Stimulated activated CD8-positive, alpha-beta memory T cell treated with anti-CD3 and anti-CD28 coated beads, Interleukin-12 subunit alpha, Interleukin-12 subunit beta, amount 100 ng/mL, for 24 hours (primary cell): ENCODE results near the gene FAM234B.
"Not testable (repeated sequence)": the region's sequence is repeated elsewhere in the genome, so short reads cannot be mapped to it uniquely, and the experiment has no call there.

Experiments
- DNase-seq: peaks from one replicate; pipeline ENCODE4 v3.0.0-alpha.2; 2020; ENCODE audit errors: extremely low read depth

The FAM234B gene

GRCh38 chr12:13023811-13024530 lies 20.2 kb upstream of the FAM234B start:
- no peak for DNase-seq

- no peak for DNase-seq
Measured at GRCh38 chr12:13024531-13024916, 19.7 kb upstream of the FAM234B start.

DNA sequence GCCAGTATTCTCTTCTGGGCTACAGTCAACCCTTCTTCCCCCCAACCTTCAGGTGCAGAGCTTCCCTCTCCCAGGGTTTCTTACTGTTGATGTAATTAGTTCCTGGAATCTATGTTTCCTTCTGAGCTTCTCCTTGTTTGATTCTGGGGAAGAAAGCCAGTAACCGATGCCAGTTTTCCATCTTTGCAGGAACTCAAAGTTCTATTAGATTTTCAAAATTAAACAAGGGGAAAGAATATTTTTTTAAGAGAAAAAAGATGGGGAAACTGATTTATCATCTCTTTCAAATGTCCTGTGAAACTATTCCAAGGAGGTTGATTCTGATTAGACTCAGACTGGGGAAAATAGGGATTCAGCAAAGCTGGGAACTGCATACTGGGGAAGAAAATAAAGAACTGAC lies 17.9 kb upstream of the FAM234B start:
- no peak for DNase-seq

DNA sequence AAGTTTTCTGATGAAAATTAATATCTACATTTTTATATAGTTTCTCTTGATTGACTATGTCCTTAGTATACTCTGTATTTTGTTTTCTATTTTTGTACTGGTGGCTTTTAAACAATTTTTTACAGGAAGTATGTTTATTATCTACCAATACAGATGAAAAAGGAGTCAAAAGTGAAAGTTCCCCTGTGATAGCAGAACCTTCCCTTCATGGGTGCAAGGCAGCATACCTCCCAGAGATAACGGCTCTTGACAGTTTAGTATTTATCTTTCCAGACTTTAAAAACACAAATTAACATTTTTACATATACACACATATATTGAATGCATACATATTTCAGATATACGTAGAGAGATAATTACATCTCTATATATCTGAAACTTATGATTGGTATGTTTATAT lies 17.1 kb upstream of the FAM234B start:
- DNase-seq: no peak

- no peak for DNase-seq
Measured at GRCh38 chr12:13027508-13027907, 16.7 kb upstream of the FAM234B start.

DNA sequence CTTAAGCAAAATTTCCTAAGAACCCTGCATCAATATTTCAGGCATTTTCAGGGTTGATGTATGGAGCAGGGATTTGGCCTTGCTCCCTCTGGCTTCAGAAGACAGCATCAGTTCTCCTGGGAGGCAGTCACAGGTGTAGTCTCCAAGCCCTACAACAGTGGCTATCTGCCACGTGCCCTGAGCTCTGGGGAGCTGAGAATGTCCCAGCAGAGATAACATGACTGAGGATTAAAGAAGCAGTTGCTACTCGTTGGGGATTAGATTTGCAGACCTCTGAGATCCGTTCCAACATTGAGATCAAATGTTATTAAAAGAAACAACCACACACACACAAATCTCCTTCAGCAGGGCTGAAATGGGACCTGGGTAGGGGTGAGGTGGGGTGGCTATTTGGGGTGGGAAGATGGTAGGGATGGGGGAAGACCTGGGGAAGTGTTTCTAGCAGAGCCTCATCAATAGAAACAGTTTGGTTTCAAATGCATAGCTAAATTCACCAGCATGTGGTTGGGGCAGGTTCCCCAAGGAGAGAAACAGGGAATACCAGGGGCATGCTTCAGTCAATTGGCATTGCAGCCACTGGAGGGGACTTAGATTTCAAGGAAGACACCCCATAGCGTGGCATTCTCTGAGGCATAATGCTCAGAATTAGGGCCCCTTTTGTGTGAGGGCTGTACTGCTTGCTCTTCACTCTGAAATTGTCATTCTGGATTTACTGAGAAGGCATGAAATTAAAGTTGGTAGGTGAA lies 15.2 kb upstream of the FAM234B start:
- DNase-seq: no peak

GRCh38 chr12:13030541-13031291 lies 13.5 kb upstream of the FAM234B start:
- DNase-seq: no peak

- DNase-seq: no peak
Measured at GRCh38 chr12:13032164-13032563, 12.0 kb upstream of the FAM234B start.

GRCh38 chr12:13033476-13033875 lies 10.7 kb upstream of the FAM234B start:
- DNase-seq: no peak

DNA sequence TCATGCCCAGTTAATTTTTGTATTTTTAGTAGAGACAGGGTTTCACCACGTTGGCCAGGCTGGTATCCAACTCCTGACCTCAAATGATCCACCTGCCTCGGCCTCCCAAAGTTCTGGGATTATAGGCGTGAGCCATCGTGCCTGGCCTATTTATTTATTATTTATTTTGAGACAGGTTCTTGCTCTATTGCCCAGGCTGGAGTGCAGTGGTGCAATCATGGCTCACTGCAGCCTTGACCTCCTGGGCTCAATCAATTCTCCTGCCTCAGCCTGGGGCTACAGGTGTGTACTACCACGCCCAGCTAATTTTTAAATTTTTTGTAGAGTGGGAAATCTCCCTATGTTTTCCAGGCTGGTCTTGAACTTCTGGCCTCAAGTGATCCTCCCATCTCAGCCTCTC lies 8.8 kb upstream of the FAM234B start:
- not testable (repeated sequence) for DNase-seq

DNA sequence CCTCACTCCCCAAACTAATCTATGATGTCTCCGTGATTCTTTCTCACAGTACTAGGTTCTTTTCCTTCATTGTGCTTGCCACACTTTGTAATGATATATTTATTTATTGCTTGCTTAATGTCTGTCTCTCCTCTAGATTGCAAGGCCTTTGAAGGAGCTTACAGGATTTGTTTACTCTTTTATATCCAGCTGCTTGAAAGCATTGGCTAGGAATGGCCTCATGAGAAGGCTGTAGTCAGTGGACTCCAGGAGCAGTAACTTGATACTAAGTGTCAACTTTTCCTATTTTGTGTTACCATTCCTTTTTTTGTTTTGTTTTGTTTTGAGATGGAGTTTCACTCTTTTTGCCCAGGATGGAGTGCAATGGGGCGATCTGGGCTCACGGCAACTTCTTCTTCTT lies 7.3 kb upstream of the FAM234B start:
- DNase-seq: no peak

GRCh38 chr12:13038491-13039161 lies 5.6 kb upstream of the FAM234B start:
- DNase-seq: no peak

GRCh38 chr12:13039328-13039956 lies 4.7 kb upstream of the FAM234B start:
- no peak for DNase-seq

GRCh38 chr12:13041224-13041623 lies 3.0 kb upstream of the FAM234B start:
- DNase-seq: no peak

DNA sequence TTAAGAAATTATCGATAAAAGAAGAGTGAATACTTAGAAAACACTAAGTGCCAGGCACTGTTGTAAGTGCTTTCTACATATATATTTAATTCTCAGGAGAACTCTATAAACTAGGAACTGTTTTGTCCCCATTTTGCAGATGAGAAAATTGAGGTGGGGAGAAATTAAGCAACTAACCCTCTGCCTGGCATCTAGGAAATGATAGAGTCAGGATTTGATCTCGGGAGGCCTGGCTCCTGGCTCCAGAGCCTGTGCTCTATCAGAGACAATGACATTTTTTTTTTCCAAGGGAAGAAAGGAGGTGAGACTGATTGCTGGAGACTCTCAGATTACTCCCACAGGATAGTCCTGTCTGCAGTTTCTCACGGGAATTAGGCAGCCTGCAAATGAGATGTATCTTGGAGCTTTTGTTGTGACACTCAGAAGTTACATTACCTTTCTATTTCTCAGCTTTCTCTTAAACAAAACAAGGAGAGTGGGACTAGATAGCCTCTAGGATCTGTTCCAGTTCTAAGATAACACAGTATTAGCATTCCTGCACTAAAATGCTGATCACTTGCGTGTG lies 1.4 kb upstream of the FAM234B start:
- no peak for DNase-seq

DNA sequence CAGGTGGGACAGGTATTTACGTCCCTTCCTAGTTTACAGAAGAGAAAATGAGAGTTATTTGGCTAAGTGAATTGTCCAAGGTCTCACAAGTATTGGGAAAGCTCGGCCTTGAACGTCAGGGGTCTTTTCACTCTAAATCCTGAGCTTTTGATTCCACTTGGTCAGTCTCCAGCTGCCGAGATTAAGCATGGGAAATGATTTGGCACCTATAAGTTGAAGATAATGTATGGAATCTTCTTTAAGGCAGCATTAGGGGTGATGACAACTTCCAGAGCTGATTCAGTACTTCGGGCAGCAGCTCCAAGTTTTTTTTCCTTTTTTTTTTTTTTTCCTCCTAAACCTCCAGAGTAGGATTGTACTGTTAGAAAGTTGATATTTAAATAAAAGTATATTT lies 722 bp downstream of the FAM234B start:
- no peak for DNase-seq

DNA sequence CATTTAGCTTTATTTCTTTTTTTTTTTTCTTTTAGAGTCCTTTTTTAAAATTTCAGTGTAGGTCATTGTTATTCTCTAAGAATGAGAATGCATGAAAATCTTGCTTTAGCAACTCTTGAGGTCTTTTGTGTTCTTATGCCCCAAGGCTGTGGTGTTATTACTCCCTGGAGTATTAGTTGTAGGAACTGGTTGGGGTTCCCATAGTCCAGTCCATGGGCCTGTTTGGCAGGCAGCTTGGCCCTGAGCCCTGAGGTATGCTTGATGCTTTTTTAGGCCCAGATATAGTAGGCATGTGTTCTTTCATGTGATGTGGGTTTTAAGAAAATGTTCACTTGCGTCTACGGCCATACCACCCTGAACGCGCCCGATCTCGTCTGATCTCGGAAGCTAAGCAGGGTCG lies 1.6 kb downstream of the FAM234B start:
- DNase-seq: no peak

- no peak for DNase-seq
Measured at GRCh38 chr12:13046964-13047363, 2.8 kb downstream of the FAM234B start.

DNA sequence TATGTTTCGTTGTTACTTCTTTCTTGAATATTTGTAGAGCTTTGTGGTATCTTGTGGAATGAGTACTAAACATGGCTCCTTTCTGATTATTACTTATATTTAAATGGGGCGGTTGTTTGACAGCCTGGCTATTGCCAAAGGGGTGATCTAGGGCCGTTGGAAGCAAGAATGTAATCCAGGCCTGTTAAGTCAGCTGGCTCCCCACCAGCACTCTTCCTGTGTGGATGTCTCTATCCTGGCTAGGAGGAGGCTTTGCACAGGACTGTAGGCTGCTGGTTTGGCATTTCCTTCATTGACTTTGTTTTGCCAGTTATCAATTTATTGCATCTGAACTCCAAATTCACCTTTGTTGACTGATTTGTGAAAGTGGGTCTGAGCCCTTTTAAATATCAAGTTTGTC lies 5.6 kb downstream of the FAM234B start:
- no peak for DNase-seq

DNA sequence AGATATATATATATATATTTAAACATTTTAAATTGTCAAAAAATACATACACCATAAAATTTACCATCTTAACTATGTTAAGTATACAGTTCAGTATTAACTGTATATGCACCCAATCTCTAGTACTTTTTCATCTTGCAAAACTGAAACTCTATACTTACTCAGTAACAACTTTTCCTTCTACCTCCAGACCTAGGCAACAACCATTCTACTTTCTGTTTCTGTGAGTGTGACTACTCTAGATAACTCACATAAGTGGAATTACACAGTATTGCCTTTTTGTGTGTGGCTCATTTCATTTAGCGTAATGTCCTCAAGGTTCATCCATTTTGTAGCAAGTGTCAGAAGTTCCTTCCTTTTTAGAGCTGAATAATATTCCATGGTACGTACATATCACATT lies 8.2 kb downstream of the FAM234B start:
- no peak for DNase-seq

- DNase-seq: not testable (repeated sequence)
Measured at GRCh38 chr12:13053617-13054016, 9.4 kb downstream of the FAM234B start.
